ENCODE data around the gene CACNA1F. TPM values are rescaled to one million over a fixed set of nuclear protein-coding genes. Genes with fewer than 3 reads are reported as not detected.

The CACNA1F gene
- polyA plus RNA-seq, 3 donors: 0.73 TPM; not detected in 2

DNA sequence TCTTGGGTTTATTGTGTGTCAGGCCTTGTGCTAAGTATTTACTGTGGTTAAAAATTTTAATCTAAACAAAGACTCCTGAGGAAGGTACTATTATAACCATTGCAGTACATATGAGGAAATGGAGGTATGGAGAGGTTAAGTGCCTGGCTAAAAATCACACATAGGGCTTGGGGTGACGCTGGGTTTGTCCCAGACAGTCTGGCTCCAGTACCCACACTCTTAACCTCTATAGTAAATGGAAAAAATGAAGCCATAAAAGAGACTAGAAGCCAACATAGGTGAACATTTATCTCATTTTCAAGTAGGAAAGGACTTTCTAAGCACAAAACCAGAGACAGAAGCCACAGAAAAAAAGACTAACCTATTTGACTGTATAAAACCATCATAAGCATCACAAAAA is 29.5 kb upstream of the CACNA1F start:
- Mint-ChIP-seq H3K27ac (no peak overlapping the region), H3K4me1 (no peaks in the 10 kb centered on the region), H3K4me3 (no peak overlapping the region), H3K27me3 (ENCODE audit: low read depth in 3 of 3) (peaks cover 3 to 9% (median 6%) of the 10 kb centered on the region in 3 donors), H3K36me3 (no peaks in the 10 kb centered on the region), H3K9me3 (no peaks in the 10 kb centered on the region)
- no CpG with 5 or more reads among the region's 1 CpG for WGBS (ENCODE audit: insufficient coverage)
- no peaks in the 10 kb centered on the region for H3K9me3 ChIP-seq (replicated peaks in 1 of 2; ENCODE audit: control insufficient read depth in 1 of 2, insufficient read depth in 1 of 2, low read length in 2 of 2)
- H2AFZ ChIP-seq (ENCODE audit: insufficient read depth, low read depth, low read length, poor library complexity, severe bottlenecking): no peak overlapping the region
- intact Hi-C loops (cut with micrococcal nuclease): no loop called here
- no peak for DNase-seq
- no peaks in the 10 kb centered on the region for H3K4me1 ChIP-seq (ENCODE audit: control insufficient read depth in 1 of 2, insufficient read depth in 2 of 2, low read length in 2 of 2)
- no peak overlapping the region for H3K27ac ChIP-seq (ENCODE audit: low read depth in 1 of 2, low read length in 2 of 2)
- H3K79me2 ChIP-seq (ENCODE audit: insufficient read depth, low read length): no peaks in the 10 kb centered on the region
- H3K4me3 ChIP-seq (replicated peaks in 1 of 3; ENCODE audit: low read depth in 2 of 3, low read length in 3 of 3): no peak overlapping the region
- no peak overlapping the region for H3K4me2 ChIP-seq (replicated peaks; ENCODE audit: extremely low read depth, low read length, poor library complexity, severe bottlenecking)
- TF ChIP-seq, protein P1, sequence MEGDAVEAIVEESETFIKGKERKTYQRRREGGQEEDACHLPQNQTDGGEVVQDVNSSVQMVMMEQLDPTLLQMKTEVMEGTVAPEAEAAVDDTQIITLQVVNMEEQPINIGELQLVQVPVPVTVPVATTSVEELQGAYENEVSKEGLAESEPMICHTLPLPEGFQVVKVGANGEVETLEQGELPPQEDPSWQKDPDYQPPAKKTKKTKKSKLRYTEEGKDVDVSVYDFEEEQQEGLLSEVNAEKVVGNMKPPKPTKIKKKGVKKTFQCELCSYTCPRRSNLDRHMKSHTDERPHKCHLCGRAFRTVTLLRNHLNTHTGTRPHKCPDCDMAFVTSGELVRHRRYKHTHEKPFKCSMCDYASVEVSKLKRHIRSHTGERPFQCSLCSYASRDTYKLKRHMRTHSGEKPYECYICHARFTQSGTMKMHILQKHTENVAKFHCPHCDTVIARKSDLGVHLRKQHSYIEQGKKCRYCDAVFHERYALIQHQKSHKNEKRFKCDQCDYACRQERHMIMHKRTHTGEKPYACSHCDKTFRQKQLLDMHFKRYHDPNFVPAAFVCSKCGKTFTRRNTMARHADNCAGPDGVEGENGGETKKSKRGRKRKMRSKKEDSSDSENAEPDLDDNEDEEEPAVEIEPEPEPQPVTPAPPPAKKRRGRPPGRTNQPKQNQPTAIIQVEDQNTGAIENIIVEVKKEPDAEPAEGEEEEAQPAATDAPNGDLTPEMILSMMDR (IDR thresholded peaks at IDR 0.05): no peak
- H4K20me1 ChIP-seq (ENCODE audit: insufficient read depth, low read length): no peaks in the 10 kb centered on the region
- H3K36me3 ChIP-seq (replicated peaks in 1 of 2; ENCODE audit: control insufficient read depth in 1 of 2, insufficient read depth in 2 of 2, low read length in 2 of 2): no peaks in the 10 kb centered on the region
- no peak overlapping the region for H3K9ac ChIP-seq (ENCODE audit: insufficient read depth, low read length, poor library complexity, severe bottlenecking)
- no peaks in the 10 kb centered on the region for H3K27me3 ChIP-seq (ENCODE audit: control insufficient read depth in 2 of 2, insufficient read depth in 2 of 2, low read length in 2 of 2)

DNA sequence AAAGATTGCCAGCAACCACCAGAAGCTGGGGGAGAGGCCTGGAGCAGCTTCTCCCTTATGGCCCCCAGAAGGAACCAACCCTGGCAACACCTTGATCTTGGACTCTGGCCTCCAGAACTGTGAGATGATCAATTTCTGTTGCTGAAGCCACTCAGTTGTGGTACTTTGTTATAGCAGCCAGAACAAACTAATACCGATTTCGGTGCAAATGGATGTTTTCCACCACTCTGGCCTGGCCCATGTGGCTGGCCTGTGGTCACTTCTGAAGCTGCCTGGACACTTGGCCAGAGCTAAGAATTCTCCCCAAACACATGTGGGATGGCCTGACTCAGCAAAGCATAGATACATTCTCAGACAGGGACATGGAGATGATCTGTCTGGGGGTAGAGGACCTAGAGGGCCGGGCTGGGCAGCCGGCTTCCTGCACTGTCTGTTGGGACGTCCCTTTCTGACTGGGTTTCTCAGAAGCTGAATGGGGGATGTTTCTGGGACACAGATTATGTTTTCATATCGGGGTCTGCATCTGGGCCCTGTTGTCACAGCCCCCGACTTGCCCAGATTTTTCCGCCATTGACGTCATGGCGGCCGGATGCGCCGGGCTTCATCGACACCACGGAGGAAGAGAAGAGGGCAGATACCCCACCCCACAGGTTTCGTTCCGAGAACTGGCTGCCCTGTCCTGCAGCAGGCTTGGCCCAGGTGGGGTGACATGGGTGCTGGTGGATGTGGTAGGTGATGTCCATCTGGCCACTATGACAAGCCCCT is 27.3 kb upstream of the CACNA1F start:
- Histone ChIP-seq H3K79me2 (ENCODE audit: insufficient read depth, low read length) (no peaks in the 10 kb centered on the region), H3K27ac (ENCODE audit: low read depth in 1 of 2, low read length in 2 of 2) (no peak overlapping the region), H2AFZ (ENCODE audit: insufficient read depth, low read depth, low read length, poor library complexity, severe bottlenecking) (no peak overlapping the region), H3K9ac (ENCODE audit: insufficient read depth, low read length, poor library complexity, severe bottlenecking) (no peak overlapping the region), H3K4me2 (replicated peaks; ENCODE audit: extremely low read depth, low read length, poor library complexity, severe bottlenecking) (no peak overlapping the region), H3K4me3 (replicated peaks in 1 of 3; ENCODE audit: low read depth in 2 of 3, low read length in 3 of 3) (no peak overlapping the region), H3K9me3 (replicated peaks in 1 of 2; ENCODE audit: control insufficient read depth in 1 of 2, insufficient read depth in 1 of 2, low read length in 2 of 2) (no peaks in the 10 kb centered on the region), H3K4me1 (ENCODE audit: control insufficient read depth in 1 of 2, insufficient read depth in 2 of 2, low read length in 2 of 2) (no peaks in the 10 kb centered on the region), H3K36me3 (replicated peaks in 1 of 2; ENCODE audit: control insufficient read depth in 1 of 2, insufficient read depth in 2 of 2, low read length in 2 of 2) (no peaks in the 10 kb centered on the region), H3K27me3 (ENCODE audit: control insufficient read depth in 2 of 2, insufficient read depth in 2 of 2, low read length in 2 of 2) (no peaks in the 10 kb centered on the region), H4K20me1 (ENCODE audit: insufficient read depth, low read length) (no peaks in the 10 kb centered on the region)
- TF ChIP-seq, protein P1 (IDR thresholded peaks at IDR 0.05): no peak
- Mint-ChIP-seq H3K4me1 (no peaks in the 10 kb centered on the region), H3K27me3 (ENCODE audit: low read depth in 3 of 3) (peaks cover 3 to 12% (median 7%) of the 10 kb centered on the region in 3 donors), H3K4me3 (no peak overlapping the region), H3K9me3 (no peaks in the 10 kb centered on the region), H3K36me3 (no peaks in the 10 kb centered on the region), H3K27ac (peak overlapping the region in 1 of 7 donors; percentile 32)
- WGBS (ENCODE audit: insufficient coverage): 97% methylated on average over 11 of the region's 17 CpGs
- intact Hi-C loops (cut with micrococcal nuclease): no loop called here
- no peak for DNase-seq
